GM21825 (cell line): Measurements from ENCODE around the gene LAMA3.

Source experiments
- ATAC-seq: cut with Tn5 transposase; IDR thresholded peaks from one replicate; pipeline ENCODE4 v1.9.1; 2021; ENCODE audit warnings: mild to moderate bottlenecking, moderate library complexity; ENCODE audit not compliant: unreplicated experiment

The LAMA3 gene

DNA sequence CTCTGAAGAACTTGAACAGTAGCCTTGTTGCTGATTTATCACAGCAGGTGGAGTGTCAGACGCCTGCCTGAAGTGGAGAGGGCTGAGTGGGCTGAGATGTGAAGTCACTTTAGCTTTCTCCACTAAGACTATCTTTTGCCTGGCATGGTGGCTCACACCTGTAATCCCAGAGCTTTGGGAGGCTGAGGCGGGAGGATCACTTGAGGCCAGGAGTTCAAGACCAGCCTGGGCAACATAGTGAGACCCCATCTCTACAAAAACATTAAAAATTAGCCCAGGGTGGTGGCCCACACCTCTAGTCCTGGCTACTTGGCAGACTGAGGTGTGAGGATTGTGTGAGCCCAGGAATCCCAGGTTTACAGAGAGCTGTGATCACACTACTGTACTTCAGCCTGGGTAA is 264.7 kb downstream of the LAMA3 start:
- ATAC-seq: no peak

GRCh38 chr18:23956483-23956882 is 267.2 kb downstream of the LAMA3 start:
- ATAC-seq: no peak

GRCh38 chr18:23958036-23958435 is 268.8 kb downstream of the LAMA3 start:
- ATAC-seq: no peak

DNA sequence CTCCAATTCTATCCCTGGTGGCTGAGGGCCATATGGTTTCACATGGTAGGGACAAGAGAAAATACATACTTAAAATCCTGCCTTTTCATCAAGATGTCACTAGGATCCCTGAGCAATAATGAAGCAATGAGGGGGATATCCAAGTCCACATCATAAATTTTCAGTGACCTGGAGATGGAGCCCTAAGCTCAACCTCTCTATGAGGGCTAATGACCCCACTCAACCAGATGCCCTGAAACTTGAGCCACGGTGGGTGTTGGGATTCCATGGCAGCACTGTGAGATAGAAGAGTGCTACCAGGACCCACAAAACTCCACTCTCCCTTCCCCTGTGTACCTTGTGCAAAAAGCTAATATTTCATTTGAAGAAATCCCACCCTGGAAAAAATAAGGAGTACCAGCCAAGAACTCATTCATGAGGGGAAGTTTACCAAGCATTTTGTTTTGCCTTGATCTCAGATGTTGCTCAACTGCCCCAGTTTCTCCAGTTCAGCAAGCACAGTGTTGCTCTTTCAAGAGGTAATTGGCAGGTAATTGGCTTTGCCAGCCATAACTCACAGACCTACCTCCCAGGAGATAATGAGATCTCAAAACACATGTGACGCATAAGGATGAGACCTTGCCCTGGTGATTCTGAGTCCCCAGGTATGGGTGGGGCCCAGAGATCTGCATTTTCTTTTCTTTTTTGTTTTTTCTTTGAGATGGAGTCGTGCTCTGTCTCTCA is 274.4 kb downstream of the LAMA3 start:
- no peak for ATAC-seq

- no peak for ATAC-seq
Measured at GRCh38 chr18:23964282-23965238, 275.3 kb downstream of the LAMA3 start.

- no peak for ATAC-seq
Measured at GRCh38 chr18:23966909-23967308, 277.7 kb downstream of the LAMA3 start.

DNA sequence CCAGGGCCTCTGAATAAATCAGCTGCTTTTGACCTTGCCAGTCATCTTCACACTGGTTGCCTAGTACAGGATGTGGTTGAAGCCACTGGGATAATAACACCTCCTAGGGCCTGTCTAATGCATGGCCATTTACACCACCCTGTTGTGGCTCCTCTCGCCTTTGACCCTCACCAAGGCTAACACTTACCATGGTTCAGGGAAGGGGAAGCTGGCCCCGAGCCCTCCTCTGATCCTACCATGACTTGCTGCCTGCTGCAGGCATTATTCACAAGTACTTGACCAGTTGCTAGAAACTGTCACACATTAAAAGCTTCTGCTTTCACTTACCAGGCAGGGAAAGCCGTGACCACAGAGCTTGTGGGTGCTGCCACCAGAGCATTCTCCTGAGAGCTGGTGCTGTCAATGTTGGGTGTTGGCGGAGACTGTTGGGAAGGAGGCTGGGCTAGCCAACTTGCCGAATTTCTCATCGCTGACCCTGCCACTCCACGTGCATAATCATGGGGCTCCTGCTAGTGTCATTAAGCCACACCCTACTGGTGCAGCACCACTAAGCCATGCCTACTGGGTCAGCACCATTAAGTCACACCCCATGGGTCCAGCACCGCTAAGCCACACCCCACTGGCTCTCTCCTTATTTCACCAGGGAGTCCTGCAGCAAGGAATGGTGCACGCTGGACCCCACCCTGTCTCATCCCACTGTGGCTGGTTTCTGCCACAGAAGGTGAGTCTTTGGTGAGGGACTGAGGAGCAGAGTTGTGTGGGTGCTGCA is 278.3 kb downstream of the LAMA3 start:
- peak; percentile 51 for ATAC-seq

DNA sequence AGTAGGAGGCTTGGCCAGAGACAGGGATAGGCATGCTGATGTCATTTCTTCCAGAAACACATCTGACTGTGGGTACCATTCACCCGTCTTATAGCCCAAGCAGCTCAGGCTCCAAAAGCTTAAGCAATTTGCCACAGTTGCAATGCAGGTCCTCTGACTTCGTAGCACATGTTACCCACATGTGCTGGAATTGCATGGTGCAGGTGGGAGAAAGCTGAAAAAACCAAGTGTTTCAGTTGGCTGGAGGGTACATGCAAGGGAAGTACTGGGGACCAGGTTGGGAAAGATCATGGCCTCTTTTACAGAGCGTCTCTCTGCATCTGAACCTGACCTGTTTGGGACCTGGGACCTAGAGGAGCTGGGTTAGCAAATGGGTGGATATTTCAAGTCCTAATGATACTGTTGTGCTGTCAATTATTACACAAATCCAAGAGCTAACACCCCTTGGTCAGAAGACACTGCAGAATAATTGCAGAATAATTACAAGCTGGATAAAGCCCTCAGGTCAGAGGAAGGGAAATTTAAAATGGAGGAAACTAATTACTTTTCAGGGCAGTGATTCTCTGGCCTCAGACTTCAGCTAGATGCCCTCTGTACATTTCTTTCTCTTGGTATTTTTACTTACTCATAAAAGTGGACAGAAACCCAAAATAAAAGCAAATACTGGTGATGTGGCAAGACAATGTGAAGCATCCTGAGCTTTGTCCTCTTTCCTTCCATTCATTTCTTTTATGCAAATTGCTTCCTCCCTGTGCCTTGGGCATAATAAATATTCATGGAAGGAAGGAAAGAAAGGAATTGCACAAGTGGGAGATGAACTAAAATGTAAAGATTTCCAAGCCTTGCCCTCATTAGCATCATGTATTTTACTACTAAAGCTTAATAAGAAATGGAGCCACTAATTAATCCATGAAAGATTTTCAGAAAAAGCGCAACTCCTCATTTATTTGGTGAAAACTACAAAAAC is 279.7 kb downstream of the LAMA3 start:
- ATAC-seq: no peak

GRCh38 chr18:23969664-23970063 is 280.4 kb downstream of the LAMA3 start:
- ATAC-seq: no peak

- ATAC-seq: no peak
Measured at GRCh38 chr18:23970161-23971096, 281.2 kb downstream of the LAMA3 start.

- no peak for ATAC-seq
Measured at GRCh38 chr18:23971097-23971440, 281.8 kb downstream of the LAMA3 start.

GRCh38 chr18:23971666-23972230 is 282.5 kb downstream of the LAMA3 start:
- ATAC-seq: no peak

DNA sequence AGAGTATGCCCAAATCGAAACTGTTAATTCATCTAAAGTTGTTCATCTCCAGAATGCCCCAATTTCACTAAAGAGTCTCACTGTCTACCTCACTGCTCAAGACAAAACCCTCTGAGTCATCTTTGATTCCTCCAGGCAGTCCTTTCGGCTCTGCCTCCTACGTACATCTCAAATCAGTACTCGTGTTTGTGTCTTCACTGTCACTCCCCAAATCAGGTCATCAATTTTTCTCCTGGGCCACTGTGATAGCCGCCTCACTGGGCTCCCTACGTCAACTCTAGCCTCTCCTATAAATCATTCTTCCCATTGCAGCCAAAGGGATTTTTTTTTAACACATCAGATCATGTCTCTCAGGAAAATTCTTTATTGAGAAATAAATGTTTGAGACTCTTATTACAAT is 283.2 kb downstream of the LAMA3 start:
- ATAC-seq: peak; percentile 47

- ATAC-seq: no peak
Measured at GRCh38 chr18:23977103-23977502, 287.9 kb downstream of the LAMA3 start.

DNA sequence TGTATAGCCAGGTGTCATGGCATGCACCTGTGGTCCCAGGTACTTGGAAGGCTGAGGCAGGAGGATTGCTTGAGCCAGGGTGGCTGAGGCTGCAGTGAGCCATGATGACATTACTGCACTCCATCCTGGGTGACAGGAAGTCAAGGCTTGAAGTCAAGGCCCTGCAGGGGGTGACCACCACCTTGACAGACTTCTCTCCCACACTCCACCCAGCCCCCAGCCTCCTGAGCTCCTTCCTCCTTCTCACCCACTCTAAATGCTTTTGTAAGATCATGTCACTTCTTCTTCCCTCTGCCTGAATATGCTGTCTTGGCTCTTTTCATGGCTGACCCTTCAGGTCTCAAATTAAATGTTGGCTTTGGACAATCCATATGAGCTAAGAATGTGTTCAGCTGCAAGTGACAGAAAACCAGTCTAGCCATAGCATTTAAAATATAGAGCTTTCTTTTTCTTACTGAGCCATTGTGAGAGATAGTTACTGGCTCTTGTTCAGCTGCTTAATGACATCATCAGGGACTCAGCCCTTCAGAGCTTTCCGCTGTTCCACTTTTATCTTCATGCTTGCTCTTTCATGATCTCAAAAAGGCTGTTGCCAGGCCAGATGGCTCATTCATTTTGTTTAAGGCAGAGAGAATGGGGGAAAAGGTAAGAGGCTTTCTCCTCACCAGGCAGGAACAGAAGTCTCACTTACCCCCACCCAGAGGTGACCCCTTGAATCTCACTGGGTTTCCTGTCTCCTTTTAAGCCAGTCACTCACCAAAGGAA is 288.6 kb downstream of the LAMA3 start:
- ATAC-seq: no peak

DNA sequence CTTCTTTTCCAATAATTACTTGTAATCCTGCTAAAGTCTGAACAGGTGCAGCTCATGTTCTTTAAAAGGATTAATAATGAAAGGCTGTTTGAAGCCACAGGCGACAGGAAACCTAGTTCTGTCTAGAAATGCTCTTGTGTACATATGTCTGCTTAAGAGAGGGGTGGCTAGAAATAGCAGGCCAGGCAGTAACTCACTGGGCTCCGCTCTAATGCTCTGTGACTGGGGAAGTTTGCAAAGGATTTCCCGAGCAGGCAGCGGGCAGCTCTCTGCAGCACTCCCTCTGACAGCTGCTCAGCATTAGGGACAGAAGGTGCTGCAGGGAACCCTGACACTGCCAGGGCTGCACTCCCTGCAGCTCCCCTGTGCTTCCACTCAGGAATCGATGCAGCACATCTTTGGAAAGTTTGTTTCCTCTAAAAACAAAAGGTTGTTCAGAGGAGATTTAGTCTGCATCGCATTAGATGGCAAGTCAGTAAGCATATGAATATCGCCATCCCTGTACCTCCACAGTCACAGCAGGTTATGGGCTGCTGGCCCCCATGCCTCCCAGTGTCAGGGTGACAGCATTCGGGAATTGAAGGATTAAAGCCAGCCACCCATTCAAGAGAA is 292.2 kb downstream of the LAMA3 start:
- peak; percentile 92 for ATAC-seq

DNA sequence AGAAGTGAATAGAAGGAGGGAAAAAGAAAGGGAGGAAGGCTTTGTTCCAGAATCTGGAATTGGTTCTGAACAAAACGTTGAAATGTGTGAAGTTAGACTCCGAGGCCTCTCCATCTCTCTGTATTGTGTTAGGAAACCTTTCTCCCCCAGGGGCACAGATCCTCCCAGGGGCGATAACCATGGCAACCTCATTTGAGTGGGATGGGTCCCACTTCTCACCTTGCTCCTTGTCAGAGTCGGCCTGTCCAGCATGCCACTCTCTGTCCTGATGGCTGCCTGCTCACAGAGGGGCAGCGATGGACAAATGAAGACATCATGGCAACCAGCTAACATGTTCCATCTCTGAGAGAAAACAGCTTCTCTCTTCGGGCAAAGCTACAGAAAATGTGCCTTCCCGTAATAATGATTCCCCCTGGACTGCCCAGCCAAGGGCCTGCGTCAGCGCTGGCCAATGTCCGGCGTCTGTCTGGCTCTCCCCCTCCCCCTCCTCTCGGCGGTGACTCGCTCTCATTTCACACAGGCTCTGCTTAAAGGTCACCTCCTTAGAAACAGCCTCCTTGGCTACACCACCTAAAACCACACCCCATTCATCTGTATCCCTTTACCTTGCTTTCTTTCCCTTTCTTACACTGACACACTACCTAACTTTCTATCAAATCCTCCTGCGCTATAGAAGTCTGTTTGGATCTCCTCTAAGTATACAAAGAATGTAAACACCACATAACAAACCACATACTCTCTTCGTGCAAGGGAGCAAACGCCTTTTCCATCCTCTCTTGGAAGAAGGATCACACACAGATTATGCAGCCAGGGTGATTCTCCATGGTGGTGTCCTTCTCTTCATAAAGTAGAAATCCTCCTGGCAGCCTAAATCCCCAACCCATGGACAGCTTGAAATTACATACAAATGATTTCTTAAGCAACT is 293.2 kb downstream of the LAMA3 start:
- no peak for ATAC-seq
